NCI-H748 (cell line): ENCODE data around the gene LCOR.
"Not testable (repeated sequence)": the region's sequence is repeated elsewhere in the genome, so short reads cannot be mapped to it uniquely, and the experiment has no call there.

ENCODE experiments used
- DNase-seq: peaks from one replicate; lab custom pipeline; 2025; ENCODE audit not compliant: unreplicated experiment; lab: John Stamatoyannopoulos, UW

Gene LCOR

GRCh38 chr10:97028832-97029178 is 196.7 kb downstream of the LCOR start:
- no peak for DNase-seq

GRCh38 chr10:97029271-97029670 is 197.2 kb downstream of the LCOR start:
- no peak for DNase-seq

GRCh38 chr10:97030894-97031293 is 198.8 kb downstream of the LCOR start:
- DNase-seq, result no peak

GRCh38 chr10:97031459-97031858 is 199.4 kb downstream of the LCOR start:
- no peak for DNase-seq

- no peak for DNase-seq
Measured at GRCh38 chr10:97032624-97033023, 200.5 kb downstream of the LCOR start.

GRCh38 chr10:97033841-97034240 is 201.7 kb downstream of the LCOR start:
- not testable (repeated sequence) for DNase-seq

GRCh38 chr10:97034301-97034700 is 202.2 kb downstream of the LCOR start:
- no peak for DNase-seq

- no peak for DNase-seq
Measured at GRCh38 chr10:97034958-97035769, 203.1 kb downstream of the LCOR start.

GRCh38 chr10:97037365-97038361 is 205.6 kb downstream of the LCOR start:
- peak; percentile 77 for DNase-seq

- no peak for DNase-seq
Measured at GRCh38 chr10:97038688-97039087, 206.6 kb downstream of the LCOR start.

GRCh38 chr10:97039538-97040247 is 207.6 kb downstream of the LCOR start:
- DNase-seq, result no peak

GRCh38 chr10:97040248-97040584 is 208.1 kb downstream of the LCOR start:
- no peak for DNase-seq

- DNase-seq, result no peak
Measured at GRCh38 chr10:97040706-97041105, 208.6 kb downstream of the LCOR start.

- no peak for DNase-seq
Measured at GRCh38 chr10:97042081-97042480, 210.0 kb downstream of the LCOR start.

- DNase-seq, result no peak
Measured at GRCh38 chr10:97042716-97043562, 210.8 kb downstream of the LCOR start.

GRCh38 chr10:97043563-97043855 is 211.4 kb downstream of the LCOR start:
- no peak for DNase-seq
